NCI-H128 (cell line): ENCODE results near the gene BTBD1.
"Not testable (repeated sequence)": the region's sequence is repeated elsewhere in the genome, so short reads cannot be mapped to it uniquely, and the experiment has no call there.

Experiments used
- DNase-seq: peaks from one replicate; lab custom pipeline; 2025; ENCODE audit not compliant: unreplicated experiment; lab: John Stamatoyannopoulos, UW

Gene BTBD1

GRCh38 chr15:83094583-83094982 is 27.5 kb upstream of the BTBD1 start:
- DNase-seq, result no peak

GRCh38 chr15:83092309-83092976 is 25.4 kb upstream of the BTBD1 start:
- no peak for DNase-seq

GRCh38 chr15:83091965-83092308 is 24.9 kb upstream of the BTBD1 start:
- not testable (repeated sequence) for DNase-seq

GRCh38 chr15:83090465-83090864 is 23.4 kb upstream of the BTBD1 start:
- no peak for DNase-seq

- no peak for DNase-seq
Measured at GRCh38 chr15:83088876-83089275, 21.8 kb upstream of the BTBD1 start.

- no peak for DNase-seq
Measured at GRCh38 chr15:83087576-83087975, 20.5 kb upstream of the BTBD1 start.

- DNase-seq, result not testable (repeated sequence)
Measured at GRCh38 chr15:83085864-83086552, 19.0 kb upstream of the BTBD1 start.

GRCh38 chr15:83085461-83085860 is 18.4 kb upstream of the BTBD1 start:
- not testable (repeated sequence) for DNase-seq

- no peak for DNase-seq
Measured at GRCh38 chr15:83082730-83083386, 15.8 kb upstream of the BTBD1 start.

GRCh38 chr15:83081256-83082014 is 14.4 kb upstream of the BTBD1 start:
- DNase-seq, result no peak

GRCh38 chr15:83078712-83079111 is 11.7 kb upstream of the BTBD1 start:
- DNase-seq, result no peak

GRCh38 chr15:83077491-83078230 is 10.6 kb upstream of the BTBD1 start:
- no peak for DNase-seq

GRCh38 chr15:83069211-83069642 is 2.2 kb upstream of the BTBD1 start:
- DNase-seq, result not testable (repeated sequence)

- no peak for DNase-seq
Measured at GRCh38 chr15:83068054-83068453, 1.0 kb upstream of the BTBD1 start.

- no peak for DNase-seq
Measured at GRCh38 chr15:83067638-83067962, 548 bp upstream of the BTBD1 start.

- DNase-seq, result no peak
Measured at GRCh38 chr15:83066034-83066733, 868 bp downstream of the BTBD1 start.

GRCh38 chr15:83065431-83065830 is 1.6 kb downstream of the BTBD1 start:
- no peak for DNase-seq

- no peak for DNase-seq
Measured at GRCh38 chr15:83064859-83065258, 2.2 kb downstream of the BTBD1 start.

- no peak for DNase-seq
Measured at GRCh38 chr15:83063551-83063950, 3.5 kb downstream of the BTBD1 start.

GRCh38 chr15:83062768-83063180 is 4.3 kb downstream of the BTBD1 start:
- no peak for DNase-seq
